Smooth muscle cell (in vitro differentiated cells): ENCODE results near the gene LCN2. TPM values are rescaled to one million over a fixed set of nuclear protein-coding genes. Genes with fewer than 3 reads are reported as not detected.

Experiments
- DNase-seq: peaks from one replicate; lab custom pipeline; 2025; ENCODE audit not compliant: unreplicated experiment; lab: John Stamatoyannopoulos, UW
- H2AFZ ChIP-seq: fragments of 200-600 bp; sonication (generic); 2 replicates; pipeline ENCODE4 v1.6.0; 2016; ENCODE audit warnings: antibody characterized with exemption, low read depth, mild to moderate bottlenecking
- H3F3A ChIP-seq: fragments of 200-600 bp; sonication (generic); 2 replicates; pipeline ENCODE4 v1.6.0; 2017; ENCODE audit warnings: antibody characterized with exemption, low read depth
- H3K27ac ChIP-seq: fragments of 200-600 bp; sonication (generic); 2 replicates; pipeline ENCODE4 v1.5.1; 2016; ENCODE audit warnings: low read depth, mild to moderate bottlenecking
- H3K27me3 ChIP-seq: fragments of 200-600 bp; sonication (generic); 2 replicates; pipeline ENCODE4 v1.6.1; 2016; ENCODE audit warnings: low read depth, mild to moderate bottlenecking
- H3K36me3 ChIP-seq: fragments of 200-600 bp; sonication (generic); 2 replicates; pipeline ENCODE4 v1.5.1; 2016; ENCODE audit warnings: low read depth
- H3K4me1 ChIP-seq: fragments of 200-600 bp; sonication (generic); 2 replicates; pipeline ENCODE4 v1.5.1; 2016; ENCODE audit warnings: low read depth
- H3K4me2 ChIP-seq: fragments of 200-600 bp; sonication (generic); 2 replicates; pipeline ENCODE4 v1.6.0; 2016; ENCODE audit warnings: mild to moderate bottlenecking
- H3K4me3 ChIP-seq: fragments of 200-600 bp; sonication (generic); 2 replicates; pipeline ENCODE4 v1.5.1; 2016; ENCODE audit warnings: mild to moderate bottlenecking
- H3K79me2 ChIP-seq: fragments of 200-600 bp; sonication (generic); 2 replicates; pipeline ENCODE4 v1.6.0; 2016; ENCODE audit warnings: low read depth, mild to moderate bottlenecking
- H3K9ac ChIP-seq: fragments of 200-600 bp; sonication (generic); 2 replicates; pipeline ENCODE4 v1.6.0; 2016; ENCODE audit warnings: low read depth
- H3K9me3 ChIP-seq: fragments of 200-600 bp; sonication (generic); replicated peaks from 2 replicates; pipeline ENCODE4 v1.5.1; 2016; ENCODE audit warnings: low read depth
- H4K20me1 ChIP-seq: fragments of 200-600 bp; sonication (generic); 2 replicates; pipeline ENCODE4 v1.6.0; 2016; ENCODE audit warnings: low read depth
- CTCF ChIP-seq: fragments of 200-600 bp; sonication (generic); IDR thresholded peaks from 2 replicates; pipeline ENCODE4 v1.5.1; 2017; ENCODE audit warnings: borderline replicate concordance, mild to moderate bottlenecking, antibody characterized with exemption; ENCODE audit not compliant: insufficient read depth, poor library complexity, severe bottlenecking
- WGBS: methylation state at CpG from one replicate; pipeline ENCODE4 v1.1.7; 2016; ENCODE audit warnings: low lambda C conversion rate; 5-methylcytosine and 5-hydroxymethylcytosine counted together
- polyA plus RNA-seq: library from polyadenylated mRNA; unstranded; fragments of >200 nt; fragmentation: Nextera tagmentation; extraction: Ambion mirVana; gene quantifications from 2 replicates; pipeline ENCODE4 v1.2.1, GENCODE V29; 2016
- total RNA-seq: library from RNA; depleted of rRNA; stranded (reverse); fragments of >200 nt; gene quantifications from 2 replicates; pipeline ENCODE4 v1.2.3, GENCODE V29; 2014

LCN2 gene
- total and polyA plus RNA-seq, 2 experiments from 2014 or later, result not detected

DNA sequence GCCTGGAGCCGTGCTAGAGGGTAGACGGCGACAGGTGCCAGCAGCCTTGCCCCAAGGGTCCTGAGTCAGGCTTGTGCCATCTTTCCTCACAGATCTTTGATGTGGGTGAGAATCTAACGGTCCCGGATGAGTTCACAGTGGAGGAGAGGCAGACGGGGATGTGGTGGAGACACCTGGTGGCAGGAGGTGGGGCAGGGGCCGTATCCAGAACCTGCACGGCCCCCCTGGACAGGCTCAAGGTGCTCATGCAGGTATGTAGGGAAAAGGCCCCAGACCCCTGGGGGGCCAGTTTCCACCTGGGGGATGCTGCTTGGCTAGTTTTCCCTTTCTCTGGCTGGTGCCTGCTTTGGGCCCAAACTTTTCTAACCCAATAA, 45.7 kb upstream of the LCN2 start:
- peaks cover 15% of the 10 kb centered on the region for H4K20me1 ChIP-seq
- no peak for DNase-seq
- H3K27me3 ChIP-seq, result no peaks in the 10 kb centered on the region
- peaks cover 20% of the 10 kb centered on the region for H3K79me2 ChIP-seq
- H3K27ac ChIP-seq, result no peak overlapping the region
- no peak overlapping the region for H2AFZ ChIP-seq
- H3K9me3 ChIP-seq, result no peaks in the 10 kb centered on the region
- no peaks in the 10 kb centered on the region for H3K36me3 ChIP-seq
- no peak overlapping the region for H3K4me2 ChIP-seq
- peaks cover 14% of the 10 kb centered on the region for H3K4me1 ChIP-seq
- H3F3A ChIP-seq, result peaks cover 12% of the 10 kb centered on the region
- no peak for TF ChIP-seq CTCF
- WGBS, result 85% methylated on average over 8 of the region's 8 CpGs
- no peak overlapping the region for H3K4me3 ChIP-seq
- no peak overlapping the region for H3K9ac ChIP-seq

DNA sequence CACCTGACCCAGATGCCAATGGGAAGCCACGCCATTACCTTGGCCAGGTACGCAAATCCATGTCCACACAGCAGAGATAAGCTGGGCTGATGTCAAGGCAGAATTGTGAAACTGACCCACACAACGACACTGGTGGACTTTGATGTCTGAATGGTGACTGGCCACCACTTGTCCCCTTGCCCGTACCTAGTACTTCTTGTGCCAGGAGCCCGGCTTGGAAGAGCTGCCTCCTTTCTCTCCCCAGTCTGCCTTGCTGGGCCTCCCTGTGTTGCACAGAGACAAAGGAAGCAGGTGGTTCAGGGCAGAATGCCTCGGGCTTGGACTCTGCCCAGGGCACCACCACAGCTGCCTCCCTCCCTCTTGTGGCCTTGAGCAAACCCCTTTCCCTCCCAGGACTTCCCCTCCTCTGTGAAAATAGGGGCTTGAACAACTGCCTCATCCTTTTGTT, 45.1 kb upstream of the LCN2 start:
- no peak for TF ChIP-seq CTCF
- Histone ChIP-seq H3K9me3 (no peaks in the 10 kb centered on the region), H3K4me1 (peaks cover 10% of the 10 kb centered on the region), H3K4me3 (no peak overlapping the region), H4K20me1 (peaks cover 11% of the 10 kb centered on the region), H3K27me3 (no peaks in the 10 kb centered on the region), H3F3A (peaks cover 9% of the 10 kb centered on the region), H3K27ac (no peak overlapping the region), H3K9ac (no peak overlapping the region), H3K79me2 (peaks cover 20% of the 10 kb centered on the region), H2AFZ (no peak overlapping the region), H3K36me3 (no peaks in the 10 kb centered on the region), H3K4me2 (no peak overlapping the region)
- DNase-seq, result no peak
- WGBS, result 93% methylated on average over 6 of the region's 6 CpGs

- Histone ChIP-seq H3K9ac (no peak overlapping the region), H4K20me1 (no peaks in the 10 kb centered on the region), H2AFZ (no peak overlapping the region), H3K36me3 (no peaks in the 10 kb centered on the region), H3K9me3 (no peaks in the 10 kb centered on the region), H3F3A (no peaks in the 10 kb centered on the region), H3K27me3 (no peaks in the 10 kb centered on the region), H3K27ac (no peak overlapping the region), H3K4me2 (no peak overlapping the region), H3K79me2 (peaks cover 7% of the 10 kb centered on the region), H3K4me1 (no peaks in the 10 kb centered on the region), H3K4me3 (no peak overlapping the region)
- TF ChIP-seq CTCF, result no peak
- 94% methylated on average over 21 of the region's 21 CpGs for whole genome bisulfite sequencing
- DNase-seq, result no peak
These were observed 43.6 kb upstream of the LCN2 start for GRCh38 chr9:128105538-128106175.
